Stimulated activated CD4-positive, alpha-beta T cell treated with anti-CD3 and anti-CD28 coated beads, Interleukin-2, amount 100 ng/mL, for 4 hours (primary cell): ENCODE measurements around the gene MACROH2A1.

Experiments
- DNase-seq: peaks from one replicate; pipeline ENCODE4 v3.0.0-alpha.2; 2020; ENCODE audit warnings: low read depth

MACROH2A1 gene

DNA sequence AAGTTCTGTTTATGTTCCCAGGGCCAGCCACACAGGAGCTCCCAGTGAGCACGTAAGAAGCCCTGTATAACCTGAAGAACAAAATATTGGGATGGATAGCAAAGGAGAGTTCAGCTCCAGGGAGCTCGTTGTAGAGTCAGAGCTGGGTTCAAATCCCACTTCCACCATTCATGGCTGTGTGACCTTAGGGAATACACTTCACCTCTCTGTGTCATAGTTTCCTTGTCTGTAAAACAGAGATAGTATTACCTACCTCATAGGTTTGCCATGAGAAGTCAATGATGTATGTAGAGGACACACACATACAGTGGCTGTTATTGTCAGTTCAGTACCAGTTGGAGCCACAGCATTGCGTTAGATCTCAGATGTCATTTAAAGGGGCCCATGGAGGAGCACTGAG lies 67.4 kb downstream of the MACROH2A1 start:
- DNase-seq = no peak

- no peak for DNase-seq
Measured at GRCh38 chr5:135330798-135331096, 68.3 kb downstream of the MACROH2A1 start.

DNA sequence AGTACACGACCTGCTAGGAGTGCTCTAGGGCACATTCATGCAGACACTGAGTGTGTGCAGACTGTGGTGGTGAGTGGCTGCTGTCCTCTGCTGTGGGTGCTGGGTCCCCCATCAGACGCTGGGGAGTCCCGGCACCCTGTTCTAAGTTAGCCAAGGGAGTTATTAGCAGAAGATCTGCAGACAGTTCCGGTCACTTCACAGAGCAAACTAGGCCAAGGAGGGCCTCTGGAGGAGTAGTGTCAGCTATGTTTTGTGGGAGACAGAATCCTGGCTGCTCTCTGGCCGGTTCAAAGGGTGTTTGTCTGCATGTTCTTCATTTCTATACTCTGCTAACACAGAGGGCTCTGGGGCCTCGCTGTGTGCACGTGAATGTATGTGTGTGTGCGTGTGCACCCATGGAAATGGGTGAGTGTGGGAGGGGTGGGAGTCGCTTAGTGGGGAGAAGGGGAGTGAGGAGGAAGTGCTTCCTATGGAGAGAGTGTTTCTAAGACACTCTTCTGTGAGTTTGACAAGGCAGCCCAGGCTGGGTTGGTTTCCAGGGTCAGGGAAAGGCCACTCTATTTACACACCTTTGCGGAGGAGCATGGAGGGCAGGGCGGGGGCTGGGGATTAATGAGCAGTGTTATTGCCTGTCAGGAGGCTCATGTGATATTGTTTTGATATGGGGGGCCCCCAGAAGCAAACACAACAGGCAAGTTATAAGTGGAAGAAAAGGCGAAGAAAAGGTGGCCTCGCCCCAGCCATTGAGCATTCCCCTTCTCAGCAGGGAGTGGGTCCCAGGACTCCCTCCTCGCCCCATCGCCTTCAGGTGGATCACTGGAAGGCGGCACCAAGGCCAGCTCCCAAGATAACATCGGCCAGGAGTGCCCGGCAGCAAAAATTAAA lies 68.9 kb downstream of the MACROH2A1 start:
- no peak for DNase-seq

DNA sequence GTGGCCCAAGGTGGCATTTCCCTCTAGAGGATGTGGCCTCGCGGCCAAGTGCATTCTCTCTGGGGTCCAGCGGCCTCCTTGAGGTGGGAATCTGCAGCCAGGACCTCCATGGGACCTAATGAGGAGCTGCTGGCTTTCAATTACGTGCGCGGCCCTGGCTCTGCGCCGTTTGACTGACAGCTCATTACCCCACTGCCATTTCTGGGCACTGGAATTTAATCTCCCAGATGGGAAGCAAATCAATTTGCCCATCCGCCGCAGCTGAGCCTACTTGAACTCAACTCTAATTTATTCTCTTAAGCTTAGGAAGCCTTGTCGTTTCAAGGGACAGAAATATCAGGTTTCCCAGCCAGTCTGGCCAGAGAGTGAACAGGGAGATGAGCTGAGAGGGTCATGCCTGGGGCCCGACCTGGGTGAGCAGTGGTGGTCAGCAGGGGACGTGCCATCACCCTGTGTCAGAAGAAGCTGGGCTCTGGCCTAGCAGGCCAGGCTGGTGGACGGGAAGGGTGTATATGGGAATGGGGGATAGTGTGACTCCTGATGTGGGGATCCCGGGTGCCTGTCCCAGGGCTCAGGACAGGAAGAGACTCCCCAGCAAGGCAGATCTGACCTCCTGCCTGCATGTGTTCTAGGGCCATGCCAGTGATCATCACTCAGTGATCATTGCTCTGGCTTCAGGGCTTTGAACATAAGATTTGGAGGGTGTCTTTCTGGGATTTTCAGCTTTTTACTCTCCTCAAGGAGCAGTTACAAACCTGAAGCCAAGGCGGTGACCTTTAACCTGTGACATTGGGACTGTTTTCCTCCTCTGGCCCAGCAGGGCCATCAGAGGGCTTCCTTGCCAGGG lies 69.7 kb downstream of the MACROH2A1 start:
- DNase-seq = no peak

DNA sequence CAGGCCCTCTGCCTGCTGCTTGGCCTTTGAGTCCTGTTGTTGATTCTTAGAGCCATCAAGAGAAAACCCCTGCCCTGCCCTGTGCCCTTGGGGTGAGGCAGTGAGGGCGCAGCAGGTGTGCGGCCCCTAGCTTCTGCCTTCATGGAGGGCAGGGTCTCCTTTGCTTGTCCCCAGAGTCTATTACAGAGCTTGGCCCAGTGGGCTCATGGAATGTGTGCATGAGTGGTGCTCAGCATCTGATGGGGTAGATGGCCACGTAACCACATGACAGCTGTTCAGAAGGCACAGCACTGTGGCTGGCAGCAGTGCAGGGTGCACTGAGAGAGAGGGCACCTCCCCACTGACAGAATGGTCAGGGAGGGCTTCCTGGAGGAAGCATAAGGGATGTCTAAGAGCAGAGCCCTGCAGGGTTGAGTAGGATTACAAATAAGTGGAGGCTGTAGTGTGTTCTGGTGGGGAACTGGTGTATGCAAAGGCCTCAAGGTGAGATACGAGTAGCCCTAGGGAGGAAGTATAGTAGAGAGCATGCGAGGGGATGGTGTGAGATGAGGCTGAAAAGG lies 70.8 kb downstream of the MACROH2A1 start:
- no peak for DNase-seq

DNA sequence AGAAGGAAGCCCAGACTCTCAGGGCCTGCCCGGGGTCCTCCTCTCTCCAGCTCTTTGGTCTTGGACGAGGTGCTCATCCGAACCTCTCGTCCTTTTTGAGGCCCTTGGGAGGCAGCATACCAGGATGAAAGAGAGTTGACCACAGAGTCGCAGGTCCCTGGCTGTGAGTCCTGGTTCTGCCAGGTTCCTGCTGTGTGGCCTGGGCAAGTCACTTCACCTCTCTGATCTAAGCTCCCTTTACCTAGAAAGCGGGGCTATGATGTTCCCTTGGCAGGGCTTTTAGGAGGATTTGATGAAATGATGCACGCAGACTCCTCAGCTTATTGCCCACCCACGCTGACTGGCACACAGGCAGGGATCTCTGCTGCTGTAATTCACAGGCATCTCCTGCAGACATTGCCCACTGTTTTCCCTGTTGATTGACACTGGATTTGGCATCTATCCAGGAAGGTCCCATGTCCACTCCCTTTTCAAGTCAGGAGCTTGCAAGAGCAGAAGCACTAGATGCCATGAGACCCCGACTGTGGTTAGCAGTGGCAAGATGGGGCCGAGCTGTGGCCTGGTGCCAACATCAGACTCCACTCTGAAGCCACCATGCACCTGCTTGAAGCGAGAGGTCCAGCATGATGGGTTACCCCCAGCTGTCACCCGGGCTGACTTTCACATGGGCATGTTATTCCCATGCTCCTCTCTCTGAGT lies 71.5 kb downstream of the MACROH2A1 start:
- DNase-seq = no peak

- DNase-seq = no peak
Measured at GRCh38 chr5:135326296-135327254, 72.5 kb downstream of the MACROH2A1 start.

- DNase-seq = peak; percentile 11
Measured at GRCh38 chr5:135324897-135325650, 74.0 kb downstream of the MACROH2A1 start.

GRCh38 chr5:135324160-135324559 lies 74.9 kb downstream of the MACROH2A1 start:
- DNase-seq = no peak

DNA sequence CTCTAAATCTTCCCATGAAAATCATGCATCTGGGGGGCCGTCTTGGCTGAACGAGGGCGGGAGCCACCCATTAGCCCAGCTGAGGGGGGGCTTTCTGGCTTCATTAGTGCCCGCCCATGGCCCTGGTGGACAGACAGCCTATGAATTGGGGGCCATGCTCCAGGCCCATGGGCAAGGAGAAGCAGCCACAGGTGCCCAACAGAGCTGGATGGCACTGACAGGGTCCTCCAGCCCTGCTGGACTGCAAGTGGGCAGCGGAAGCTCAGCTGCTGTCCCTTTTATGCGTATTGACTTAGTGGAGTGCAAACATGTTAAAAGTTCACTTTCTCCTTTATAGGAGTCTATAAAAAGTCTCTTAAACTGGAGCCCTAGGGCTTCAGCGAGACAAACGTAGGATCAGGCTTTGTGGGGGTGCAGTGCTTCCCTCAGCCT lies 75.3 kb downstream of the MACROH2A1 start:
- no peak for DNase-seq

- DNase-seq = no peak
Measured at GRCh38 chr5:135323227-135323626, 75.8 kb downstream of the MACROH2A1 start.

- no peak for DNase-seq
Measured at GRCh38 chr5:135322744-135323143, 76.3 kb downstream of the MACROH2A1 start.

- DNase-seq = no peak
Measured at GRCh38 chr5:135322271-135322670, 76.8 kb downstream of the MACROH2A1 start.

DNA sequence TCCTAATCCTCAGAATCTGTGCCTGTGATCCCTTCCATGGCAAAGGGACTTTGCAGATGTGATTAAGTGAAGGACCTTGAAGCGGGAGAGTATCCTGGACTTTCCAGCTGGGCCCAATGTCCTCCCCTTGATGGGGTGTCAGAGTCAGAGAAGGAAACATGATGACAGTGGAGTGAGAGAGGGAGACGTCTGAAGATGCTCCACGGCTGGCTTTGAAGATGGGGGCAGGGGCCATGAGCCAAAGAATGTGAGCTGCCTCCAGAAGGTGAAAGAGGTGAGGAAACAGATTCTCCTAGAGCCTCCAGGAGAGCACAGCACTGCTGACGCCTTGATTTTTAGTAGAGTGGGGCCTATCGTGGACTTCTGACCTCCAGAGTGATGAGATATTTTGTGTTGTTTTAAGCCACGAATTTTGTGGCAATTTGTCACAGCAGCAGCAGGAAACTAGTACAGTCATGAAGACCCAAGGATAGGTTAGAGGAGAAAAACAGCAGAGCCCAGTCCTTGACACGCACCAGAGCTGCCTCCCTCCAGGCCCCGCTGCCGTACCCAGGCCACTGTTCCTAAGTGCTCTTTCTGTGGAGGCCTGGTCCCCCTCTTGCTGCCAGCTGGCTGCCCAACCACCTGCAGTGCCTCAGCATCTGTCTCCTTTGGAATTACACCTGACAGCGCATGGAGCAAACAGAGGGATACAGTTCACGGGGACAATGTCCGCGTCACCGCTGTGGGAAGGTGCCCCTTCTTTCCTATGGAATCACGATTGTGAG lies 78.1 kb downstream of the MACROH2A1 start:
- no peak for DNase-seq

DNA sequence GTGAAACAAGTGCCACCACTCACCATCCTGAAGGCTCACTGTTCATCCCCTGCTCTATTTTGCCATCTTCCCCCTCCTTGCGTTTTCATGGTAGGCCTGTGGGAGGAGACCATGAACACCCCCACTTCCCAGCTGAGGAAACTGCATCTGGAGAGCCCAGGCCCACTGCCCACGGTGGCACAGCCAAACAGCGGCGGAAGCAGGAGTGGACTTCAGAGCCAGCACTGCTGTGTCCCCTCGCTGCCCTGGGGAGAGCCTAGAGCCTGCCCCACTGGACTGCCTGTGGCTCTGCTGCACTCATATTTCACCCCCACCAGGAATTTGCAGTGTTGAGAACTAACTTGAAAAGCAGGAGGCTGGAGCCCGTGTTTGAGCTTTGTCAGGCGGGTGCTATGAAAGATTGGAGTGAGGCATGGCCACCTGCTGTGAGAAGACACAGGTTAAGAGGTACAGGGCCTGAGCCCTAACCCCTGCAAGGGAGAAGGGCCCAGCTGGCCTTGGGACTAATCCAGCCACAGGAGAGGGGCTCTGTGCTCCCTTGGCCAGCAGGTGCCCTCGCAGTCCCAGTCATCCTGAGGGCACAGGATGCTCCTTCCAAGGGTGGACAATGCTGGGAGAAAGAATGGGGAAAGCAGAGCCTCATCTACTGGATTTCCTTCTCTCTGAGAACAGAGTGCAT lies 79.0 kb downstream of the MACROH2A1 start:
- no peak for DNase-seq

DNA sequence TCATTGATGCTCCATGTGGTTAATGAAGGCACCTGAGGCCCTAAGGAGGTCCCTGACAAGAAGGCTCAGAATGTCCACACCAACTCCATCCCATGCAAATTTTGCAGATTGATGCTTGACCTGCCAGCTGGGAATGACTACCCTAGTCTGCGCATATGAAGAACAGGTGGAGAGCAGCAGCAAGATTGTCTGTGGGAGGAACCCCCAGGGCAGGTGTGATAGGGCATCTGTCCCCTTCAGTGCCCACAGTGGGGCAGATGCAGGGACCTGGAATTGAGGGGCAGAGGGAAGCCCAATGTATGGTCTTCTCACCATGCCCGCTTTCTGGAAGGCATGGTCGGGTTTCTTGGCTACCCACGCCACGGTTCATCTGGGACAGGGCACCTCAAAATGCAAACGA lies 79.6 kb downstream of the MACROH2A1 start:
- DNase-seq = no peak

DNA sequence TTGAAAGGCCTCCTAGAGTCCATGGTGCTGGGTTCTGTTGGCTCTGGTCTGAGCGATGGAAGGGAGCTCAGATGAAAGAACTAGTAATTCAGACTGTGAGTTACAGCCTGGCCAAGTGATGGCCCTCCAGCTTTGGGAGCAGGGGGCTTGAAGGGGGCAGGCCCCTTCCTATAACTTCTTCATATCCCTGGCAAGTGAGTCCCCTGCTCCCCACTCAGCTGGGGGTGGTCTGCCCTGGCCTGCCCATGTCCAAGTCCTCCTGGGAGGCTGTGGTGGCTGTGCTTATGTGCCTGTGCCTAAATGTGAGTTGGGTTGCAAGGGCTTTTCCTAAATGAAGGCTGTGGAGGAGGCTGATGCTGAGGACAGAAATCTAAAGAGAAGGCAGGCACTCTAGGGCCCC lies 80.1 kb downstream of the MACROH2A1 start:
- DNase-seq = no peak

DNA sequence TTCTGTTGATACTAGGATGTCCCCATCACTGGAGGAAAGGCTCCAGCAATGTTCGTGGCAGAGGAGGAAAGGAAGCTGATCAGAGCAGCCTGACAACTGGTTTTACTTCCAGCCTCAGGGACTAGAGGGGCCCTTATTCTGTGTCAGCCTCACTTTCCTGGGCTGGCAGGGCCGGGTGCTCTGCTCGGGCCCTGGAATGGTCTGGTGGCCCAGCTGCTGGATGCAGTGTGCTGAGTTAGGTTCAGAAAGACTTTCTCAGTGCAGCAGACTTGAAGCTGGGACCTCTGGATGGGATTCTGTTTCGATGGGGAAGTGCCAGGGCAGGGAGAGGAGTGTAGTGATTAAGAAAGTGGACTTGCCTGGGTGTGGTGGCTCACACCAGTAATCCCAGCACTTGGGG lies 81.0 kb downstream of the MACROH2A1 start:
- no peak for DNase-seq

DNA sequence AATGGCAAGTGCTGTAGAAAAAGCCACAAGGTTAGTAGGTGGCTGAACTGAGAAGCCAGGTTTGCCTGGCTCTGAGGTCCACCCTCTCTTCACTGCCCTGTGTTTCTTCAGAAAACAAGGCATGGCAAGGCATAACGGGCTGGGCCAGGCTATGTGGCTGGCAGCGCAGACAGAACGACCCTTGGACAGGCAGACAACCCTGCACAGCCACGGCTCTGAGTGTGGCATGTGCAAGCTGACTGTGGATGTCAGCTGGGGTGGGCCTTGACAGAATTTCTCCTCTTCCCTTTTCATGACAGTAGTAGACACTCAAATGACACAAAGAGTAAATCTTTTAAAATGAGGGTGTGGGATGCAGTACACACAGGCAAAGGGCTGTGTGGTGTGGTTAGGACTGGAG lies 81.7 kb downstream of the MACROH2A1 start:
- no peak for DNase-seq
